ENCODE data around the gene KIF25. TPM values are rescaled to one million over a fixed set of nuclear protein-coding genes. Genes with fewer than 3 reads are reported as not detected.

The KIF25 gene
- polyA plus RNA-seq, 1 donor from 2014 or later = not detected

GRCh38 chr6:168051648-168052047 lies 54.2 kb downstream of the KIF25 start:
- no peaks in the 10 kb centered on the region for H3K36me3 ChIP-seq (ENCODE audit: insufficient read depth, low read length)
- H3K9me2 ChIP-seq (ENCODE audit: insufficient read depth, low read length) = no peaks in the 10 kb centered on the region
- H3K9ac ChIP-seq (ENCODE audit: low read length) = no peak overlapping the region
- H3K9me3 ChIP-seq (ENCODE audit: low read length) = no peaks in the 10 kb centered on the region
- H3K79me2 ChIP-seq (replicated peaks; ENCODE audit: insufficient read depth, low read length) = no peaks in the 10 kb centered on the region
- H2AFZ ChIP-seq (ENCODE audit: low read depth, low read length) = no peak overlapping the region
- H3K4me2 ChIP-seq (ENCODE audit: low read length) = no peak overlapping the region
- H3K4me3 ChIP-seq (ENCODE audit: low read length) = no peak overlapping the region
- H4K20me1 ChIP-seq (ENCODE audit: insufficient read depth) = no peaks in the 10 kb centered on the region
- TF ChIP-seq RAD21 (conservative IDR thresholded peaks at IDR 0.05) (no peak), TAF1 (IDR thresholded peaks at IDR 0.05; ENCODE audit: low read depth) (no peak), SMC3 (conservative IDR thresholded peaks at IDR 0.05; ENCODE audit: poor library complexity) (no peak), MXI1 (conservative IDR thresholded peaks at IDR 0.05; ENCODE audit: poor library complexity, severe bottlenecking) (no peak), EP300 (conservative IDR thresholded peaks at IDR 0.05; ENCODE audit: poor library complexity, severe bottlenecking) (no peak), POLR2AphosphoS5 (IDR thresholded peaks at IDR 0.05) (no peak), EZH2 (IDR thresholded peaks at IDR 0.05; ENCODE audit: borderline replicate concordance, insufficient read depth, low read length, poor library complexity, severe bottlenecking) (no peak)
- TF ChIP-seq, protein P1, sequence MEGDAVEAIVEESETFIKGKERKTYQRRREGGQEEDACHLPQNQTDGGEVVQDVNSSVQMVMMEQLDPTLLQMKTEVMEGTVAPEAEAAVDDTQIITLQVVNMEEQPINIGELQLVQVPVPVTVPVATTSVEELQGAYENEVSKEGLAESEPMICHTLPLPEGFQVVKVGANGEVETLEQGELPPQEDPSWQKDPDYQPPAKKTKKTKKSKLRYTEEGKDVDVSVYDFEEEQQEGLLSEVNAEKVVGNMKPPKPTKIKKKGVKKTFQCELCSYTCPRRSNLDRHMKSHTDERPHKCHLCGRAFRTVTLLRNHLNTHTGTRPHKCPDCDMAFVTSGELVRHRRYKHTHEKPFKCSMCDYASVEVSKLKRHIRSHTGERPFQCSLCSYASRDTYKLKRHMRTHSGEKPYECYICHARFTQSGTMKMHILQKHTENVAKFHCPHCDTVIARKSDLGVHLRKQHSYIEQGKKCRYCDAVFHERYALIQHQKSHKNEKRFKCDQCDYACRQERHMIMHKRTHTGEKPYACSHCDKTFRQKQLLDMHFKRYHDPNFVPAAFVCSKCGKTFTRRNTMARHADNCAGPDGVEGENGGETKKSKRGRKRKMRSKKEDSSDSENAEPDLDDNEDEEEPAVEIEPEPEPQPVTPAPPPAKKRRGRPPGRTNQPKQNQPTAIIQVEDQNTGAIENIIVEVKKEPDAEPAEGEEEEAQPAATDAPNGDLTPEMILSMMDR (IDR thresholded peaks at IDR 0.05; ENCODE audit: poor library complexity, severe bottlenecking) = no peak
- TF ChIP-seq, protein P2, sequence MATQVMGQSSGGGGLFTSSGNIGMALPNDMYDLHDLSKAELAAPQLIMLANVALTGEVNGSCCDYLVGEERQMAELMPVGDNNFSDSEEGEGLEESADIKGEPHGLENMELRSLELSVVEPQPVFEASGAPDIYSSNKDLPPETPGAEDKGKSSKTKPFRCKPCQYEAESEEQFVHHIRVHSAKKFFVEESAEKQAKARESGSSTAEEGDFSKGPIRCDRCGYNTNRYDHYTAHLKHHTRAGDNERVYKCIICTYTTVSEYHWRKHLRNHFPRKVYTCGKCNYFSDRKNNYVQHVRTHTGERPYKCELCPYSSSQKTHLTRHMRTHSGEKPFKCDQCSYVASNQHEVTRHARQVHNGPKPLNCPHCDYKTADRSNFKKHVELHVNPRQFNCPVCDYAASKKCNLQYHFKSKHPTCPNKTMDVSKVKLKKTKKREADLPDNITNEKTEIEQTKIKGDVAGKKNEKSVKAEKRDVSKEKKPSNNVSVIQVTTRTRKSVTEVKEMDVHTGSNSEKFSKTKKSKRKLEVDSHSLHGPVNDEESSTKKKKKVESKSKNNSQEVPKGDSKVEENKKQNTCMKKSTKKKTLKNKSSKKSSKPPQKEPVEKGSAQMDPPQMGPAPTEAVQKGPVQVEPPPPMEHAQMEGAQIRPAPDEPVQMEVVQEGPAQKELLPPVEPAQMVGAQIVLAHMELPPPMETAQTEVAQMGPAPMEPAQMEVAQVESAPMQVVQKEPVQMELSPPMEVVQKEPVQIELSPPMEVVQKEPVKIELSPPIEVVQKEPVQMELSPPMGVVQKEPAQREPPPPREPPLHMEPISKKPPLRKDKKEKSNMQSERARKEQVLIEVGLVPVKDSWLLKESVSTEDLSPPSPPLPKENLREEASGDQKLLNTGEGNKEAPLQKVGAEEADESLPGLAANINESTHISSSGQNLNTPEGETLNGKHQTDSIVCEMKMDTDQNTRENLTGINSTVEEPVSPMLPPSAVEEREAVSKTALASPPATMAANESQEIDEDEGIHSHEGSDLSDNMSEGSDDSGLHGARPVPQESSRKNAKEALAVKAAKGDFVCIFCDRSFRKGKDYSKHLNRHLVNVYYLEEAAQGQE (IDR thresholded peaks at IDR 0.05; ENCODE audit: borderline replicate concordance) = no peak
- H3K27ac ChIP-seq (ENCODE audit: low read length) = no peak overlapping the region
- no peaks in the 10 kb centered on the region for H3K27me3 ChIP-seq (ENCODE audit: insufficient read depth, low read depth, low read length)
- H3F3A ChIP-seq (ENCODE audit: insufficient read depth, low read length, poor library complexity, severe bottlenecking) = no peaks in the 10 kb centered on the region

DNA sequence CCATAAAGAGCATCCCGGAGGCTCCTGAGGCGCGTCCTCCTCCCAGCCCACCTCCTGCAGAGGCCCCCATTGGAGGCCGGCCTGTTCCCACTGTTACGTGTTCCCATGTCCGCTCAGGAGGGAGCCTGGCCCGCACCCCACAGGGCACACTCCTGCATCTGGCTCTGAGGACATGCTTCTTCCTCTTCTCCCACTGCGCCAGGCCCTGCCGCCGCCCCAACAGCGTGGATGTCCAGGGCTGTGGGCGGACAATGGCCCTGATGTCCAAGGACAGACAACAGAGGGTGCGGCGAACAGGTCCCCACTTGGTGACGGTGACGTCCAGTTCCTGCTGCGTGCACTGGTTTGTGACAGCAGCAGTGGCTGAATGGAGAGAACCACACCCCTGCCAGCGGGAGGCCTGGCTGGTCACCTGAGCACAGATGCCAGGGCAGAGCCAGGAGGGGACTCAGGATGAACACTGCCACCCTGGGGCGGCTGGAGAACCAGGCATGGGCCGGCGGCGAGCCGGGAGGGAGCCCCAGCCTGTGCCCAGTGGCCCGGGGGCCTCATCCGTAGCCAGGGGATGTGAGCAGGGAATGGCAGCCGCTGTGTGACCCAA lies 54.9 kb downstream of the KIF25 start:
- no peak overlapping the region for H2AFZ ChIP-seq (ENCODE audit: low read depth, low read length)

More for the DNA sequence above, 54.9 kb downstream of the KIF25 start:
- TF ChIP-seq SMC3 (conservative IDR thresholded peaks at IDR 0.05; ENCODE audit: poor library complexity) (no peak), POLR2AphosphoS5 (IDR thresholded peaks at IDR 0.05) (no peak), TAF1 (IDR thresholded peaks at IDR 0.05; ENCODE audit: low read depth) (no peak), EP300 (conservative IDR thresholded peaks at IDR 0.05; ENCODE audit: poor library complexity, severe bottlenecking) (no peak), RAD21 (conservative IDR thresholded peaks at IDR 0.05) (no peak), MXI1 (conservative IDR thresholded peaks at IDR 0.05; ENCODE audit: poor library complexity, severe bottlenecking) (no peak), EZH2 (IDR thresholded peaks at IDR 0.05; ENCODE audit: borderline replicate concordance, insufficient read depth, low read length, poor library complexity, severe bottlenecking) (no peak)
- TF ChIP-seq, protein P1 (IDR thresholded peaks at IDR 0.05; ENCODE audit: poor library complexity, severe bottlenecking) = no peak
- TF ChIP-seq, protein P2 (IDR thresholded peaks at IDR 0.05; ENCODE audit: borderline replicate concordance) = no peak
- H3K79me2 ChIP-seq (replicated peaks; ENCODE audit: insufficient read depth, low read length) = no peaks in the 10 kb centered on the region
- no peaks in the 10 kb centered on the region for H3K36me3 ChIP-seq (ENCODE audit: insufficient read depth, low read length)
- H3K27ac ChIP-seq (ENCODE audit: low read length) = no peak overlapping the region
- H3K4me3 ChIP-seq (ENCODE audit: low read length) = no peak overlapping the region
- no peaks in the 10 kb centered on the region for H3K9me2 ChIP-seq (ENCODE audit: insufficient read depth, low read length)
- no peaks in the 10 kb centered on the region for H3F3A ChIP-seq (ENCODE audit: insufficient read depth, low read length, poor library complexity, severe bottlenecking)
- no peak overlapping the region for H3K4me2 ChIP-seq (ENCODE audit: low read length)
- no peaks in the 10 kb centered on the region for H3K27me3 ChIP-seq (ENCODE audit: insufficient read depth, low read depth, low read length)
- no peaks in the 10 kb centered on the region for H3K9me3 ChIP-seq (ENCODE audit: low read length)
- H4K20me1 ChIP-seq (ENCODE audit: insufficient read depth) = no peaks in the 10 kb centered on the region
- H3K9ac ChIP-seq (ENCODE audit: low read length) = no peak overlapping the region
